HepG2 (cell line): Measurements from ENCODE around the gene LCN12. TPM values are rescaled to one million over a fixed set of nuclear protein-coding genes. Genes with fewer than 3 reads are reported as not detected.

Experiments
- BCL6 ChIP-seq: IDR thresholded peaks from 2 replicates; pipeline ENCODE4 v1.6.1; 2016; ENCODE audit warnings: missing genetic modification reagents, missing compliant biosample characterization
- CBX1 ChIP-seq: IDR thresholded peaks from one replicate; pipeline ENCODE4 v1.6.1; 2016; ENCODE audit warnings: antibody characterized with exemption, low read depth
- DNMT1 ChIP-seq: sonication (generic); formaldehyde crosslinking; IDR thresholded peaks from 2 replicates; pipeline ENCODE4 v1.5.1; 2020; ENCODE audit warnings: mild to moderate bottlenecking, missing genetic modification reagents
- DRAP1 ChIP-seq: IDR thresholded peaks from 2 replicates; pipeline ENCODE4 v1.6.1; 2016; ENCODE audit warnings: missing genetic modification reagents, missing compliant biosample characterization
- KLF12 ChIP-seq: sonication (generic); formaldehyde crosslinking; IDR thresholded peaks from 2 replicates; pipeline ENCODE4 v1.4.0; 2020; ENCODE audit warnings: missing genetic modification reagents, borderline replicate concordance
- MAF1 ChIP-seq: sonication (generic); formaldehyde crosslinking; IDR thresholded peaks from 2 replicates; pipeline ENCODE4 v1.5.0; 2020; ENCODE audit warnings: missing genetic modification reagents, borderline replicate concordance
- MYPOP ChIP-seq: sonication (generic); formaldehyde crosslinking; IDR thresholded peaks from 2 replicates; pipeline ENCODE4 v1.8.1; 2023; ENCODE audit warnings: mild to moderate bottlenecking, moderate library complexity, missing genetic modification reagents
- NCOA1 ChIP-seq: sonication (generic); formaldehyde crosslinking; IDR thresholded peaks from 2 replicates; pipeline ENCODE4 v1.9.0; 2021; ENCODE audit warnings: missing genetic modification reagents
- NFYB ChIP-seq: sonication (generic); formaldehyde crosslinking; IDR thresholded peaks from 2 replicates; pipeline ENCODE4 v1.4.0; 2020; ENCODE audit warnings: missing genetic modification reagents
- POLR2AphosphoS5 ChIP-seq: IDR thresholded peaks from 2 replicates; pipeline ENCODE4 v1.6.1; 2012; ENCODE audit warnings: low read depth, low read length
- SIN3A ChIP-seq: IDR thresholded peaks from 2 replicates; pipeline ENCODE4 v1.6.1; 2011; ENCODE audit warnings: low read depth, mild to moderate bottlenecking, control low read depth, low read length, borderline replicate concordance
- SOX6 ChIP-seq, 2 experiments: fragments of 450-650 bp in 1 of 2; sonication (generic) in 1 of 2; formaldehyde crosslinking in 1 of 2; IDR thresholded peaks; 2 replicates each; pipeline versions ENCODE4 v1.4.0 to v1.6.1; 2017 to 2020; ENCODE audit warnings: antibody characterized with exemption in 1 of 2, mild to moderate bottlenecking in 1 of 2, missing genetic modification reagents in 1 of 2
- SPEN ChIP-seq: sonication (generic); formaldehyde crosslinking; IDR thresholded peaks from 2 replicates; pipeline ENCODE4 v1.5.1; 2020; ENCODE audit warnings: low read depth, mild to moderate bottlenecking, missing genetic modification reagents
- ZBTB42 ChIP-seq: sonication (generic); formaldehyde crosslinking; IDR thresholded peaks from 2 replicates; pipeline ENCODE4 v1.5.0; 2020; ENCODE audit warnings: mild to moderate bottlenecking, missing genetic modification reagents
- ZNF232 ChIP-seq: sonication (generic); formaldehyde crosslinking; IDR thresholded peaks from 2 replicates; pipeline ENCODE4 v1.4.0; 2020; ENCODE audit warnings: missing genetic modification reagents, borderline replicate concordance
- ZNF709 ChIP-seq: sonication (generic); formaldehyde crosslinking; IDR thresholded peaks from 2 replicates; pipeline ENCODE4 v1.5.0; 2020; ENCODE audit warnings: mild to moderate bottlenecking, missing genetic modification reagents
- ZNF773 ChIP-seq: sonication (generic); formaldehyde crosslinking; IDR thresholded peaks from 2 replicates; pipeline ENCODE4 v1.4.0; 2020; ENCODE audit warnings: missing genetic modification reagents, borderline replicate concordance
- polyA plus RNA-seq, 8 experiments: library from polyadenylated mRNA; depleted of rRNA in 3 of 8; stranded (reverse) in 7 of 8; unstranded in 1 of 8; fragments of >200 nt; fragmentation: Illumina TruSeq in 4 of 8; extraction: Trizol in 4 of 8; gene quantifications; 2 replicates each; pipeline versions ENCODE4 v1.2.1 to v1.2.3, GENCODE V29; 2011 to 2016; ENCODE audit warnings: low read depth in 4 of 8, missing spikeins in 1 of 8, mixed read lengths in 1 of 8; ENCODE audit not compliant: insufficient read depth in 1 of 8
- total RNA-seq, 5 experiments: library from RNA; depleted of rRNA; stranded (reverse); fragments of >200 nt; fragmentation: Illumina TruSeq; extraction: Trizol; gene quantifications; 2 replicates each; pipeline ENCODE4 v1.2.3, GENCODE V29; 2016; ENCODE audit warnings: low read depth in 1 of 5
- TF ChIP-seq, protein P1 (sequence below): IDR thresholded peaks from 2 replicates; pipeline ENCODE4 v1.6.1; 2016
- TF ChIP-seq, protein P2 (sequence below): sonication (generic); formaldehyde crosslinking; IDR thresholded peaks from 2 replicates; pipeline ENCODE4 v1.5.0; 2020; ENCODE audit warnings: mild to moderate bottlenecking, missing genetic modification reagents, borderline replicate concordance

LCN12 gene
- total and polyA plus RNA-seq, 2 of the 13 experiments (the other 11 are each of a cell fraction or from before 2014, with no cell fraction given), result 3.4 to 6.9 TPM

- TF ChIP-seq MYPOP (CRISPR knock-in tag) (peak; percentile 71; the same call in 1 of the 2 replicates), NCOA1 (CRISPR knock-in tag) (peak; percentile 58; the same call in 1 of the 2 replicates), BCL6 (CRISPR knock-in tag) (no peak; the same call in 1 of the 2 replicates), CBX1 (peak; percentile 60), SPEN (peak; percentile 78), MAF1 (CRISPR knock-in tag) (0 out of 2 replicates have a peak, but pooled peaks have one; percentile 40), DRAP1 (peak; percentile 95), ZNF709 (CRISPR knock-in tag) (peak; percentile 90; the same call in 1 of the 2 replicates), KLF12 (no peak), SOX6 (IDR thresholded peaks at IDR 0.05) (no peak), SOX6 (CRISPR knock-in tag; IDR thresholded peaks at IDR 0.05) (peak; percentile 68), DNMT1 (CRISPR knock-in tag) (peak; percentile 70; the same call in 1 of the 2 replicates), POLR2AphosphoS5 (peak; percentile 81), ZNF773 (CRISPR knock-in tag) (peak; percentile 62; the same call in 1 of the 2 replicates), ZNF232 (CRISPR knock-in tag) (0 out of 2 replicates have a peak, but pooled peaks have one; percentile 52), SIN3A (no peak; the same call in 1 of the 2 replicates), NFYB (CRISPR knock-in tag) (peak; percentile 97), ZBTB42 (peak; percentile 80; the same call in 1 of the 2 replicates)
- TF ChIP-seq, protein P1, sequence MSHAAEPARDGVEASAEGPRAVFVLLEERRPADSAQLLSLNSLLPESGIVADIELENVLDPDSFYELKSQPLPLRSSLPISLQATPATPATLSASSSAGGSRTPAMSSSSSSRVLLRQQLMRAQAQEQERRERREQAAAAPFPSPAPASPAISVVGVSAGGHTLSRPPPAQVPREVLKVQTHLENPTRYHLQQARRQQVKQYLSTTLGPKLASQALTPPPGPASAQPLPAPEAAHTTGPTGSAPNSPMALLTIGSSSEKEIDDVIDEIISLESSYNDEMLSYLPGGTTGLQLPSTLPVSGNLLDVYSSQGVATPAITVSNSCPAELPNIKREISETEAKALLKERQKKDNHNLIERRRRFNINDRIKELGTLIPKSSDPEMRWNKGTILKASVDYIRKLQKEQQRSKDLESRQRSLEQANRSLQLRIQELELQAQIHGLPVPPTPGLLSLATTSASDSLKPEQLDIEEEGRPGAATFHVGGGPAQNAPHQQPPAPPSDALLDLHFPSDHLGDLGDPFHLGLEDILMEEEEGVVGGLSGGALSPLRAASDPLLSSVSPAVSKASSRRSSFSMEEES, result peak; percentile 59; the same call in 1 of the 2 replicates
- TF ChIP-seq, protein P2, sequence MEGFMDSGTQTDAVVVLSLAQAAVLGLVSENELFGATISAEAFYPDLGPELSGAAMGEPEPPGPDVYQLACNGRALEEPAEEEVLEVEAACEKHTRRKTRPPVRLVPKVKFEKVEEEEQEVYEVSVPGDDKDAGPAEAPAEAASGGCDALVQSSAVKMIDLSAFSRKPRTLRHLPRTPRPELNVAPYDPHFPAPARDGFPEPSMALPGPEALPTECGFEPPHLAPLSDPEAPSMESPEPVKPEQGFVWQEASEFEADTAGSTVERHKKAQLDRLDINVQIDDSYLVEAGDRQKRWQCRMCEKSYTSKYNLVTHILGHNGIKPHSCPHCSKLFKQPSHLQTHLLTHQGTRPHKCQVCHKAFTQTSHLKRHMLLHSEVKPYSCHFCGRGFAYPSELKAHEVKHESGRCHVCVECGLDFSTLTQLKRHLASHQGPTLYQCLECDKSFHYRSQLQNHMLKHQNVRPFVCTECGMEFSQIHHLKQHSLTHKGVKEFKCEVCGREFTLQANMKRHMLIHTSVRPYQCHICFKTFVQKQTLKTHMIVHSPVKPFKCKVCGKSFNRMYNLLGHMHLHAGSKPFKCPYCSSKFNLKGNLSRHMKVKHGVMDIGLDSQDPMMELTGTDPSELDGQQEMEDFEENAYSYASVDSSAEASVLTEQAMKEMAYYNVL, result peak; percentile 63; the same call in 1 of the 2 replicates
Measured at GRCh38 chr9:136949817-136950655, 2.0 kb upstream of the LCN12 start (continued).
